ENCODE results near the gene ABL1. TPM values are rescaled to one million over a fixed set of nuclear protein-coding genes. Genes with fewer than 3 reads are reported as not detected.

ABL1 gene
- polyA plus RNA-seq, 2 donors, result 13.6 to 19.0 TPM

- H3K9me3 ChIP-seq (ENCODE audit: control insufficient read depth in 2 of 2, insufficient read depth in 1 of 2, low read depth in 1 of 2, low read length in 1 of 2), result no peaks in the 10 kb centered on the region
- H3K27ac ChIP-seq (ENCODE audit: low read depth in 2 of 2, low read length in 1 of 2), result no peak overlapping the region
- peaks cover 0 to 8% of the 10 kb centered on the region in 2 donors for H3K27me3 ChIP-seq (ENCODE audit: control insufficient read depth in 1 of 2, insufficient read depth in 2 of 2, low read length in 2 of 2)
- no peaks in the 10 kb centered on the region for H3K4me1 ChIP-seq (ENCODE audit: control insufficient read depth in 2 of 2, insufficient read depth in 2 of 2, low read length in 1 of 2)
- H3K4me3 ChIP-seq (ENCODE audit: low read depth in 1 of 2, low read length in 2 of 2), result no peak overlapping the region
- WGBS, 2 donors, result 63 to 69% methylated on average over 14 of the region's 14 CpGs
- no peaks in the 10 kb centered on the region for H3K36me3 ChIP-seq (ENCODE audit: control insufficient read depth in 2 of 2, insufficient read depth in 2 of 2, low read length in 1 of 2)
Observed at GRCh38 chr9:130920762-130921299, 85.8 kb downstream of the ABL1 start.

DNA sequence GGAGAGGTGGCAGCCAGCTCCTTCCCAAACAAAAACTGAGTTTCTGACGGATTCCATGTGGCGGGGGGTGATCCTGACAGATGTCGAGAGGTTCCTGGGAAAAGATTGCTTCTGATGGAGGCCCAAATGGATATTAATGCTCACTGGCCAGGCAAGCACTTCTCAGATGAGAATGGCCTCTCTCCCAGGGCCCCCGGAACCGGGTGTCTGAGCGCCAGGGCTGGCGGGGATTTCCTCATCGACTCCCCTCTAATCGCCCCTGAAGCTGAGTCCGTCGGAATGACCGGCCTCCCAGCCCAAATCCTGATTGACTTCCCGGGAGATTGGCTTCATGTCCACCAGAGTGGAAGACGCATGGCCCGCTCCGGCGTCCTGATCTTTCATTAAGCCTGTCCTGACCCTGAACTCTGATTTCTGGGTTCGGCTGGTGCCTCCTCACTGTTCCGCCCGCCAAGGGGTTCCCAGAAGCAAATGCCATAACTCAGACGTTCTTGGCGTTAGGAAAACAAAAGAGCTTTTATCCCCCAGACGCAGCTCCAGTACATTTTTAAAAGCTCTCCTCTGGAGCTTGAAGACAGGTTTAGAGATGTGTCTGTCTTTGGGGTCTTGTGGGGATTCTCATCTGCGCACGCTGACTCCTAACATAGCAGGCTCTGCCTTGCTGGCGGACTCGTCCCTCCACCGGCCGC lies 86.4 kb downstream of the ABL1 start:
- H3K27ac ChIP-seq (ENCODE audit: low read depth in 2 of 2, low read length in 1 of 2), result no peak overlapping the region
- H3K4me3 ChIP-seq (ENCODE audit: low read depth in 1 of 2, low read length in 2 of 2), result no peak overlapping the region
- no peaks in the 10 kb centered on the region for H3K36me3 ChIP-seq (ENCODE audit: control insufficient read depth in 2 of 2, insufficient read depth in 2 of 2, low read length in 1 of 2)
- H3K9me3 ChIP-seq (ENCODE audit: control insufficient read depth in 2 of 2, insufficient read depth in 1 of 2, low read depth in 1 of 2, low read length in 1 of 2), result no peaks in the 10 kb centered on the region
- no peaks in the 10 kb centered on the region for H3K4me1 ChIP-seq (ENCODE audit: control insufficient read depth in 2 of 2, insufficient read depth in 2 of 2, low read length in 1 of 2)
- H3K27me3 ChIP-seq (ENCODE audit: control insufficient read depth in 1 of 2, insufficient read depth in 2 of 2, low read length in 2 of 2), result peaks cover 0 to 8% of the 10 kb centered on the region in 2 donors
- WGBS, 2 donors, result 54 to 61% methylated on average over 29 of the region's 29 CpGs

DNA sequence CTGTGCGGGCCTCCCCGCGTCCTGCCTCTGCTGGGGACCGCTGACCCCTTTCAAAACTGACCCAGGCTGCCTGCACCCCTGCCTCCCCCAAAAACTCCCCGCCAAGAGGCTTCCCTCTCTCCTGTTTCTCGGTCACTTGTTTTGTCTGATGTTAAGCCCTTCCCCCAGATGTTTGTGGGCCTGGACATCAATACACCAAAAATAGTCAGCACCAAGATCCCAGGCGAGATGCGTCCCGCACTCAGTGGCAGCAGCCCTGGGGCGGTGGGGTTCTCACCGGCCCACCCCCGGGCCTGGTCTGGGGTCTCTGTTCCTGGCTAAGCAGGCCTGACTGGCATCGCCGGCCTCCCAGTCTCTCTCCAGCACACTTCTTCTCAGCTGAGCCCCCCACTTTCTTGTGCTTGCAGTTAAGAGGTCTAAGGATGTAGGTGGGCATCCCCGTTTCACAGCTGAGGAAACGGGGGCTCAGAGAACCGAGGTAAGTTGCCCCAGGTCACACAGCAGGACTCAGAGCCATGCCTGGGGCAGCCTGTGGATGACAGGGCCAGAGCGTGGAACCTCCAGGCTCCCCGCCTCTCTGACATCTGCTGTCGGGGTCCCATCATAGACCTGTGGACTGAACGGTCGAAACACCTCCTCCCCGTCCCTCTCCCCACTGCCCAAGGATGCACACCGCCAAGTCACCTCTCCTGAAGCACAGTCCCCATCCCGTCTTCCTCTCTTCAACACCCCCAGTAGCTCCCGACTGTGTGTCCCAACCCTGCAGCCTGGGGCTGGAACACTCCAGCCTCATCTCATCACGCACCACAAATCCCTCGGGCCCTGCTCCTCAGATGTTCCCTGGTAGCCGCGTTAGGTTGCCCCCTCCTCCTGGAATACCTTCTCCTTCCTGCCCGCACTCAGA lies 87.2 kb downstream of the ABL1 start:
- 77 to 79% methylated on average over 31 of the region's 31 CpGs for WGBS, 2 donors
- Histone ChIP-seq H3K27me3 (ENCODE audit: control insufficient read depth in 1 of 2, insufficient read depth in 2 of 2, low read length in 2 of 2) (peaks cover 0 to 8% of the 10 kb centered on the region in 2 donors), H3K4me3 (ENCODE audit: low read depth in 1 of 2, low read length in 2 of 2) (no peak overlapping the region), H3K36me3 (ENCODE audit: control insufficient read depth in 2 of 2, insufficient read depth in 2 of 2, low read length in 1 of 2) (no peaks in the 10 kb centered on the region), H3K9me3 (ENCODE audit: control insufficient read depth in 2 of 2, insufficient read depth in 1 of 2, low read depth in 1 of 2, low read length in 1 of 2) (no peaks in the 10 kb centered on the region), H3K27ac (ENCODE audit: low read depth in 2 of 2, low read length in 1 of 2) (no peak overlapping the region), H3K4me1 (ENCODE audit: control insufficient read depth in 2 of 2, insufficient read depth in 2 of 2, low read length in 1 of 2) (no peaks in the 10 kb centered on the region)

DNA sequence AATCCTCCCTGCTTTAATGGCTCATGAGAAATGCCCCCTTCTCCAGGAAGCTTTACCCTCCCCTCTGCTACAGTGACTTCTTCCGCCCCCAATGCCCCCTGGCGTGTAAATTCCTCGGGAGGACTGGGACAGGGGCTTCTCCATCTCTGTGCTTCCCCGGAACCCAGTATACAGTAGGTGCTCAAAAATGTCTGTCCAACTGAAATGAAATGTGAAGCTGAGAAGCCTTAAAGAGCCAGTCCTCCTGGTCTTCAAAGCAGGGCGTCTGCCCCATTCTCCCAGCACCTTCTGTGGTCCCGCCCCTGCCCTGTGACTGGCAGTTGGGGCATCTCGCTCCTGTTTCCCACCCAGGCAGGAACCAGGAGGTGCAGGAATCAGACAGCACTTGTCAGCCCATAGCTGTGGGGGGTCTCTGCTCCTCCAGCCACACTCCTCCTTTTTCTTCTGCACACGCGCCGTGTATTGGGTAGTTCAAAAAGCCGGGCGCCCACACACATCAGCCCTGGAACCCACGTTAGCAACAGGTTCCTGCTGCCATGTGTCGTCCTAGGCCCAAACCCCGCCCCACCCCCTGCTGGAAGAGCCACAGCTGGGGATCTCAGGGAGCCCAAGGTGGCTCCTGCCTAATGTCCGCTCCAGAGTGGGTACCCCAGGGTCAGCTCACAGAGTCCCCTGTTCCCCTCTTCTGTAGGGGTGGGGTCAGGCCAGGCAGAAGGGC lies 88.0 kb downstream of the ABL1 start:
- no peaks in the 10 kb centered on the region for H3K9me3 ChIP-seq (ENCODE audit: control insufficient read depth in 2 of 2, insufficient read depth in 1 of 2, low read depth in 1 of 2, low read length in 1 of 2)
- H3K27me3 ChIP-seq (ENCODE audit: control insufficient read depth in 1 of 2, insufficient read depth in 2 of 2, low read length in 2 of 2), result peaks cover 0 to 6% of the 10 kb centered on the region in 2 donors
- no peak overlapping the region for H3K27ac ChIP-seq (ENCODE audit: low read depth in 2 of 2, low read length in 1 of 2)
- H3K36me3 ChIP-seq (ENCODE audit: control insufficient read depth in 2 of 2, insufficient read depth in 2 of 2, low read length in 1 of 2), result no peaks in the 10 kb centered on the region
- no peaks in the 10 kb centered on the region for H3K4me1 ChIP-seq (ENCODE audit: control insufficient read depth in 2 of 2, insufficient read depth in 2 of 2, low read length in 1 of 2)
- 72 to 75% methylated on average over 16 of the region's 16 CpGs for WGBS, 2 donors
- no peak overlapping the region for H3K4me3 ChIP-seq (ENCODE audit: low read depth in 1 of 2, low read length in 2 of 2)

DNA sequence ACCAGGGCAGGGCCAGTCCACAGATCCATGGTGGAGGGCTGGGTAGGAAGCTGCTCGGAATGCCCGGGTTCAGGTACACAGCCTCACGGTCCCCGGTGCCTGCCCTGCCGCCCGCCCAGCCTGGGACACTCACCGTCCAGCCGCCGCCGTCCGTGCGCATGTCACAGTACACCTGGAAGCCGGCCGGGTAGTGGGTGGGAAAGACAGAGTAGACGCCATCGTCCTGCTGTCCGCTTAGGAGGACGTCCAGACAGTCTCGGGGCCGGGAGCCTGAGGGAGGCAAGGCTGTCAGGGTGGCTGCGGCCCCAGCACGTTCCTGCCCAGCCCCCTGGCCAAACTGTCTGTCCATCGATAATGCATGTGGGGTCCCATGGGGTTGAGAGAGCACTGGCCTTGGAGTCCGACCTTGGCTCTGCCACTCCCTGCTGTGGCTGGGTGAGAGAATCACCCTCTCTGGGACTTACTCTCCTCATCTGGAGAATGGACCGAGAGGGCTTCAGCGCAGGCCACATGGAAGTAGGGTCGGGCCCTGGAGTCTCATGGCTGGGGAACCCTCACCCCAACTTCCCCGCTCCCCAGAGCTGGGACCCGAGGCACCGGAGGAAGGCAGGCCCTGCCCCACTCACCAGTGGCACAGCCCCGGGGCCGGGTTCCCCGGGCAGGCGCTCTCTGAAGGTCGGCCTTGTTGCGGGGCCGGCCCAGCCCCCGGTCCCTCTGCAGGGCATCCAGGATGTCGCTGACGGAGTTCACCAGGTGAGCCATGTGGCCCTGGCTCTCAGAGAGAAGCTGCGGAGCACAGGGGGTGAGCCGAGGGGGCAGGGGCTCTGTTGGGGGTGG lies 88.8 kb downstream of the ABL1 start:
- peaks cover 0 to 6% of the 10 kb centered on the region in 2 donors for H3K27me3 ChIP-seq (ENCODE audit: control insufficient read depth in 1 of 2, insufficient read depth in 2 of 2, low read length in 2 of 2)
- WGBS, 2 donors, result 86% methylated on average over 42 of the region's 42 CpGs
- H3K4me3 ChIP-seq (ENCODE audit: low read depth in 1 of 2, low read length in 2 of 2), result no peak overlapping the region
- no peak overlapping the region for H3K27ac ChIP-seq (ENCODE audit: low read depth in 2 of 2, low read length in 1 of 2)
- no peaks in the 10 kb centered on the region for H3K36me3 ChIP-seq (ENCODE audit: control insufficient read depth in 2 of 2, insufficient read depth in 2 of 2, low read length in 1 of 2)
- no peaks in the 10 kb centered on the region for H3K9me3 ChIP-seq (ENCODE audit: control insufficient read depth in 2 of 2, insufficient read depth in 1 of 2, low read depth in 1 of 2, low read length in 1 of 2)
- H3K4me1 ChIP-seq (ENCODE audit: control insufficient read depth in 2 of 2, insufficient read depth in 2 of 2, low read length in 1 of 2), result peaks cover 0 to 2% of the 10 kb centered on the region in 2 donors

DNA sequence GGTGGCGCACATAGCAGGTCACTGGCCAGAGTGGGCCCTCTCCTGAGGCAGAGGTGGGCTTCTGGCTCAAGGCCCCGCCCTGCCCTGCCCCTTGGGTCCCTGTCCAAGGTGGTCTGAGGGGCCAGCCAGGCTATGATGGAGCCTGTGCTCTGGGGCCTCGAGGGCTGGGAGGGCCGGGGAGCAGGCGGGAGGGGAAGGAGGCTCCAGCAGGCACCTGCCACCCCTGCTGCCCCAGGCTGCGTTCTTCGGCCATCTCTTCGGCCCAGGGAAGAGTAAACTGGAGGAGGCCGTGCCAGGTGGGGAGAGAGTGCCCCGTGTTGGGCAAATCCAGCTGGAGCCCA lies 89.4 kb downstream of the ABL1 start:
- WGBS, 2 donors, result 70 to 78% methylated on average over 9 to 10 of the region's 10 CpGs
- Histone ChIP-seq H3K4me3 (ENCODE audit: low read depth in 1 of 2, low read length in 2 of 2) (no peak overlapping the region), H3K36me3 (ENCODE audit: control insufficient read depth in 2 of 2, insufficient read depth in 2 of 2, low read length in 1 of 2) (no peaks in the 10 kb centered on the region), H3K27me3 (ENCODE audit: control insufficient read depth in 1 of 2, insufficient read depth in 2 of 2, low read length in 2 of 2) (peaks cover 0 to 2% of the 10 kb centered on the region in 2 donors), H3K4me1 (ENCODE audit: control insufficient read depth in 2 of 2, insufficient read depth in 2 of 2, low read length in 1 of 2) (peaks cover 0 to 2% of the 10 kb centered on the region in 2 donors), H3K9me3 (ENCODE audit: control insufficient read depth in 2 of 2, insufficient read depth in 1 of 2, low read depth in 1 of 2, low read length in 1 of 2) (no peaks in the 10 kb centered on the region), H3K27ac (ENCODE audit: low read depth in 2 of 2, low read length in 1 of 2) (no peak overlapping the region)

GRCh38 chr9:130925050-130925678 lies 90.1 kb downstream of the ABL1 start:
- H3K4me3 ChIP-seq (ENCODE audit: low read depth in 1 of 2, low read length in 2 of 2), result no peak overlapping the region
- H3K9me3 ChIP-seq (ENCODE audit: control insufficient read depth in 2 of 2, insufficient read depth in 1 of 2, low read depth in 1 of 2, low read length in 1 of 2), result no peaks in the 10 kb centered on the region
- 87 to 89% methylated on average over 19 of the region's 19 CpGs for WGBS, 2 donors
- no peaks in the 10 kb centered on the region for H3K27me3 ChIP-seq (ENCODE audit: control insufficient read depth in 1 of 2, insufficient read depth in 2 of 2, low read length in 2 of 2)
- H3K27ac ChIP-seq (ENCODE audit: low read depth in 2 of 2, low read length in 1 of 2), result no peak overlapping the region
- peaks cover 0 to 2% of the 10 kb centered on the region in 2 donors for H3K4me1 ChIP-seq (ENCODE audit: control insufficient read depth in 2 of 2, insufficient read depth in 2 of 2, low read length in 1 of 2)
- H3K36me3 ChIP-seq (ENCODE audit: control insufficient read depth in 2 of 2, insufficient read depth in 2 of 2, low read length in 1 of 2), result no peaks in the 10 kb centered on the region

- 66 to 80% methylated on average over 10 of the region's 10 CpGs for WGBS, 2 donors
- Histone ChIP-seq H3K4me1 (ENCODE audit: control insufficient read depth in 2 of 2, insufficient read depth in 2 of 2, low read length in 1 of 2) (peaks cover 0 to 2% of the 10 kb centered on the region in 2 donors), H3K36me3 (ENCODE audit: control insufficient read depth in 2 of 2, insufficient read depth in 2 of 2, low read length in 1 of 2) (no peaks in the 10 kb centered on the region), H3K9me3 (ENCODE audit: control insufficient read depth in 2 of 2, insufficient read depth in 1 of 2, low read depth in 1 of 2, low read length in 1 of 2) (no peaks in the 10 kb centered on the region), H3K27ac (ENCODE audit: low read depth in 2 of 2, low read length in 1 of 2) (no peak overlapping the region), H3K27me3 (ENCODE audit: control insufficient read depth in 1 of 2, insufficient read depth in 2 of 2, low read length in 2 of 2) (no peaks in the 10 kb centered on the region), H3K4me3 (ENCODE audit: low read depth in 1 of 2, low read length in 2 of 2) (no peak overlapping the region)
Observed at GRCh38 chr9:130927338-130927737, 92.3 kb downstream of the ABL1 start.
